ENCODE measurements around the gene DAGLA. TPM values are rescaled to one million over a fixed set of nuclear protein-coding genes. Genes with fewer than 3 reads are reported as not detected.
"Not testable (repeated sequence)": the region's sequence is repeated elsewhere in the genome, so short reads cannot be mapped to it uniquely, and the experiment has no call there.

Gene DAGLA
- polyA plus RNA-seq, 1 donor, result 3.2 TPM

DNA sequence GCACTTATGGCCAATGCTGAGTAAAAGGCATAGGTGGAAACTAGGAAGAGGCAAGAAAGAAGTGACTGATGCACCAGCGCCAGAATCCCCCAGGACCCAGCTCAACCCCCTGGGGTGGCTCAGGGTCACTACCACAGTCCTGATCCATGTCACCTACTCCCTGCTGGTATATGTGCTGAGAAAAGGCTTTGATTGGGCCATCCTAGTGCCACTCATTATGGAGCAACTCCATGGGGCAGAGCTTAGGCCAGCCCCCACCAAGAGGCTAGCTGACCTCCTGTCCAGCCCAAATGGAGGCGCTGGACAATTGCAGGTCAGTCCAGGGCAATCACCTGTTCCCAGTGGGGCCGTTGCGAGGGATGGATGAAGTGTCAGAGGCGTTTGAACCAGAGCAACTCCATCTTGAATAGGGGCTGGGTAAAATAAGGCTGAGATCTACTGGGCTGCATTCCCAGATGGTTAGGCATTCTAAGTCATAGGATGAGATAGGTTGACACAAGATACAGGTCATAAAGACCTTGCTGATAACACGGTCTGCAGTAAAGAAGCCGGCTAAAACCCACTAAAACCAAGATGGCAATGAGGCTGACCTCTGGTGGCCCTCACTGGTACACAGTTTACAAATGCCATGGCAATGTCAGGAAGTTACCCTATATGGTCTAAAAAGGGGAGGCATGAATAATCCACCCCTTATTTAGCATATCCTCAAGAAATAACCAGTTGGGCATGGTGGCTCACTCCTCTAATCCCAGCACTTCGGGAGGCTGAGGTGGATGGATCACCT, 20.6 kb upstream of the DAGLA start:
- no peak for DNase-seq

DNA sequence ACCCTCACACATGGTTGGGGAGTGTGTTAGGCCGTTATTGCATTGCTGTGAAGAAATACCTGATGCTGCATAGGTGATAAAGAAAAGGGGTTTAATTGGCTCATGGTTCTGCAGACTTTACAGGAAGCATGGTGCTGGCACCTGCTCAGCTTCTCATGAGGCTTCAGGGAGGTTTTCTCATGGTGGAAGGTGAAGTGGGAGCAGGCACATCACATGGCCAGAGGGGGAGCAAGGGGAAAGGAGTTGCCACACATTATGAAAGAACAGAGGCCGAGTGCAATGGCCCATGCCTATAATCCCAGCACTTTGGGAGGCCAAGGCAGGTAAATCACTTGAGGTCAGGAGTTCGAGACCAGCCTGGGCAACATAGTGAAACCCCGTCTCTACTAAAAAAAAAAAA, 19.2 kb upstream of the DAGLA start:
- not testable (repeated sequence) for DNase-seq

DNA sequence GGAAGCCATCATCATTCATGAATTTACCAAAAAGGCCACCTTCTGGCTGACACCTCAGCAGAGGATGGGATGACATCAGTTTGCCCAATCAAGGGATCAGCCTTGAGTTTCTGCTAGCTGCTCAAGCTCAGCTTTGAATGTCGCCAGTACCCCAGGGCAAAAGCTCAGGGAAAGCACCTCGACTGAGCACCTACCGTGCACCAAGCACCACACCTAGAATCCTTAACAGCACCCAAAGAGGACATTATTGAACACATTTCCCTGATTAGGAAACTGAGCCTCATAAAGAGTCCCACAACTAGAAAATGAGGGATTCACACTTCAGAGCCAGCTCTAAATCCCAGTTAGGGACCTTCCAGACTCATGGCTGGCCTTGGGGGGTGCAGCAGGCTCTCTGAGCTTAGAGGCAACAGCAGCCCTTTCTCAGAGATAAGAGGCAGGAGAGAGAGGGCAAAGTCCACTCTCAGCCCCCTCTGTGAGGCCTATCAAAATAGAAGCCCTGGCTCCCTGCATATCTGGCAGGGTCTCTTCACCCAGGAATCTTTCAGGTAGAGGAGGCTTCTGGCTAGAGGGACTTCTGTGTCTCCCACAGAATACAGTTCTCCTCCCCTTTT, 13.4 kb upstream of the DAGLA start:
- no peak for DNase-seq

DNA sequence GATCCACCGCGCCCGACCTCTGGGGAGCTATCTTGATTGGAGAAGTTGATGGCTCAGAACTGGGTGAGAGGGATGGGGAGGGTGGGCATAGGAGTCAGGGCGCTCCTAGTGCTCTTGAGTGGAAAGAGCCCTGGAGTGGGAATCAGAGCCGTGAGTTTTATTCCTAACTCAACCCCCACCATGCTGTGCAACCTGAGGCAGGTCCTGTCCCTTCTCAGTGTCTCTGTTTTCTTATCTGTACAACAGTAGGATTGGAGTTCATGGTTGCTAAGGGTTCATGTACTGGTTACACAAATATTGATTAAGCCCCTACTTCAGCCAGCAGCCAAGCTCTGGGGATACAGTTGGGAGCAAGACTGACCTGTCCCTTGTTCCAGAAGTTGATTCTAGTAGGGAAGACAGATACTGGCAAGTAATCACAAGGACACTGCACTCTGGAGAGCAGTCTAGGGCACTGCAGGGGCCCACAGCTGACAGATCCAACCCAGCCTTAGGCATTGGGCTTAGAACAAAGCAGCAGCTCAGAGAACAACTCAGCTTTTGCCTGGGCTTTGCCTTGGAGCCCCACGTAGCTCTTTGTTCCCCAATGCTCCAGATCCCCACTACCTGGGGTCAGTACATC, 12.4 kb upstream of the DAGLA start:
- DNase-seq, result no peak

DNA sequence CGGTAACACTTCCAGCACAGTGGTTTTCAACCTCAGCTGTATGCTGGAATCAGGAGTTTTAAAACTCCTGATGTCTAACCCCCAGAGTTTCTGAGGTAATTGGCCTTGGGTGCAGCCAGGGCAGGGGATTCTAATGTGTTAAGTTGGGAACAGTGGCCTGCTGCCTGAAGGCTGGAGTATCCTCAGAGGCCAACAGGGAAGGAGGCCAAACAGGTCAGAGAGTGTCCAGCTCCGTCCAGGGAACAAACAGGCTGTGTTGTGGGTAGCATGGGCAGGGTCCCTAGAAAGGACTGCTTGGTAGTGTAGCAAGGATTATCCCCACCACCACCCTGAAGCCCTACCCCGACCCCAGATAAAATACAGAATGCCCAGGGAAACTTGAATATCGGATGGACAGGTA, 10.8 kb upstream of the DAGLA start:
- no peak for DNase-seq

DNA sequence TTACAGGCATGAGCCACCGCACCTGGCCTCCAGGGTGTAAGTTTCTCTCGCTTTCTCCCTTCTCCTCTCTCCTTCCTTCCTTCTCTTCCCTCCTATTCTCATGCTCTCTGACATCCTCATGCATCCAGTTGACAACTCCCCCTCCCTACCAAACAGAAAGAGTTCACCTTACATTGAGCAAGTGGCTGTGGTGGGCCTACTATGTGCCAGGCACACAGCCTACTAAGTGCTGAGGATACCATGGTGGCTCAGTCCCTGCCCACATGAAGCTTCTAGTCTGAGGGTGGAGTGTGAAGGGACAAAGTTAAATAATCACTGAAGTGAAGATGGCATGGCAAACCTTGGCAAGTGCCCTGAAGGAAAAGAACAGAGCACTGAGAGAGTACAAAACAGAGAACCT, 9.6 kb upstream of the DAGLA start:
- DNase-seq, result no peak

DNA sequence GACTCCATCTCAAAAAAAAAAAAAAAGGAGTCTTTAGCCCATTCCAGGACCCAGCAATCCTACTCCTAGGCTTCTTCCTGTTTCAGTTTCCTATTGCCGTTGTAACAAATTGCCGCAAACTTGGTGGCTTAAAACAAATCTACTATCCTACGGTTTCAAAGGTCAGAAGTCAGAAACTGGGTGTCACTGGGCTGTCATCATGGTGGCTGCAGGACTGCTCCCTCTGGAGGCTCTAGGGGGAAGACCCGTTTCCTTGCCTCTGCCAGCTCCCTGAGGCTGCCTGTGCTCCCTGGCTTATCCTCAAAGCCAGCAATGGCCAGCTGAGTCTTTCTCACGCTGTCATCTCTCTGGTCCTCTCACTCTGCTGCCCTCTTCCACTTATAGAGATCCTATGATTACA, 8.7 kb upstream of the DAGLA start:
- DNase-seq, result no peak

DNA sequence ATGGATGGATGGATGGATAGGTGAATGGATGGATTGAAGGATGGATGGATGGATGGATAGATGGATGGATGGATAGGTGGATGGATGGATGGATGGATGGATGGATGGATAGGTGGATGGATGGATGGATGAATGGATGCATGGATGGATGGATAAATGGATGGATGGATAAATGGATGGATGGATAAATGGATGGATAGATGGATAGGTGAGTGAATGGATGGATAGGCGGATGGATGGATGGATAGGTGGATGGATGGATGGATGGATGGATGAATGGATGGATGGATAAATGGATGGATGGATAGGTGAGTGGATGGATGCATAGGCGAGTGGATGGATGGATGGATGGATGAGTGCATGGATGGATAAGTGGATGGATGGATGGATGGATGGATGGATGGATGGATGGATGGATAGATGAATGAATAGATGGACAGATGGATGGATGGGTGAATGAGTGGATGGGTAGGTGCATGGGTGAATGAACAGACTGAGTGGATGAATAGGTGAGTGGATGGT, 6.2 kb upstream of the DAGLA start:
- DNase-seq, result not testable (repeated sequence)

DNA sequence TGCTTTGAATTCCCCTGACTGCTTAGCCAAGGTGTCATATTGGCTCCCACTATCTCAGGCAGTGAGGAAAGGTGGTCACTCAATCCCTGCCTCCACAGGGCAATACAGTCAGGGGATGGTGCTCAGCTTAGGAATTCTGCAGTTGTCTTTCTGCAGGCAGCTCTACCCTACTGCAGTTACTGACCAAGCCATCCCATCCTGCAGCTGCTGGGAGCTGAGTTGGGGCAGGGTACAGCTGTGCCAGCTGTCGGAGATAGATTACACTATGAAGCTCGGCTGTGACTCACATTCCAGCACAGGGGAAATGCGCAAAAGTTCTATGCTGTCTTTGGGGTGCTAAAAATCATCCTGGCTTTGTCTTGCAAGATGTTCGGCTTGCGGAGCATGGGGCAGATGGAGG, 4.4 kb upstream of the DAGLA start:
- DNase-seq, result no peak

DNA sequence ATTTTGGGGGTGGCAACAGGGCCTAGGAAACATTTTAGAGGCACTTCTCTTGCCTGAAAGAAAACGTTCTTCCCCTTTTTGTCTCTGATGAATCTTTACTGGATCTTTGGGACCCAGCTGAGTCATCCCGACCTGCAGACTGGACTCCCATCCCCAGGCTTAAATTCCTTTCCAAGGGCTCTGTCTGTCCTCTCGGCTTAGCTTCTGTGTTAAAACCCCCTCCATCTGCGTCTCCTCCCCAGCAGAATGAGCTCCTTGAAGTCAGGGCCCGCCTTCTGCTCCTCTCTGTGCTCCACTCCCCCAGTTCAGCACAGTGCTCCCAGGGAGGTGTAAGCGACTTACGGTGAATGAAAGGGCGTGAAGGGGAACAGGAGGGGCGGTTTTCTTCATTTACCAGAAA, 895 bp upstream of the DAGLA start:
- DNase-seq, result no peak

DNA sequence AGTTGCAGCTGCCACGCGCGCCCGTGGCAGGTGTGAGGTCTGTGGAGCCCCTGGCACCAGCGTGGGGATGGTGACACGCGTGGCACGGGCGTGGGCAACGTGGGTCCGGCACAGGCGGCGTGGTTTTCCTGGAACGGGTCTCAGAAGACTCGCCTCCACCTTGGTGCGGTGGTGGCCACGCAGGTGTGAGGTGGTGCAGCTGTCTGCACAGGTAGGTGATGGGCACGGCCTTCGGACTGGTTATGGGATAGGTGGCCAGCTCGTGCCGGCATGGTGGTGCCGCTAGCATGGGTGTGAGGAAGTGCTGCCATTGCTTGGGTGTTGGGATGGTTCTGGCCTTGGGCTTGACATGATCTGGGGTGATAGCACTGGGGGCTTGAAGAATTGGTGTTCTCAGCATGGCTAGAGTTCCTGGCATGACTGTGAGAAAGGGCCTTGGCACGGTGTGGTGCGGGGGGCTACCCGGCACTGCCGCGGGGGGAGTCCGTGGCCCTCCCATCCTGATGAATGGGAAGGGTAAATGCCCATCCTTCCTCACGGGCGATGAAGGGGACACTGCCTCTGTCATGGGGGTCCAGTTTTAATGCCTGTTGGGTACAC, 531 bp downstream of the DAGLA start:
- DNase-seq, result no peak

DNA sequence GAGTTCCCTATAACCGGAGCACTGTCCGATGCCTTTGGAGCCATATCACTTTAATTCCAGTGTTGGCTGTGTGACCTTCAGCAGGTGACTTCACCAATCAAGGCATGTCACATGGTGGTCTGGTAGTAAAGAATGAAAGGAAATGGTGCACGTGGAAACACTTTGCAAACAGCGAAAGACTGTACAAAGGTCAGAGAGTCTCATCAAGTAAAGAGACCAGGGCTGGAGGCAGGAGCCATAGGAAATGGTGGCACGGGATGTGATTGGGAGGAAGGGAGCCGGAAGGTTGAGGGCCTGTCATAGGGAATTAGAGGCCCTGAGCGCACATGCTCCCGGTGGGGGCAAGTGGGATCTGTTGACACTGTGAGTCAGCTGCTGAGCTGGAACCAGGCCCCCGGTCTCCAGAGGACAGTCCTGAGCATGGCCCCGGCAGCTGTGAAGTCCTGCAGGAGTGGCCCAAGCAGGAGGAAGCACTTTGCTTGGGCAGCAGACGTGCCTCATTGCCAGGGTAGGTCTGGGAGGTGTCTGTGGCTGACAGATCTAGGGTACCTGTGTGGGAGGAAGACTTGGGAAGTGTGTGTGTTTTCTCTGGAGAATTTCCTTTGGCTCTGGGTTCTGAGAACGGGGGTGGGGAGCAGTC, 2.0 kb downstream of the DAGLA start:
- no peak for DNase-seq

DNA sequence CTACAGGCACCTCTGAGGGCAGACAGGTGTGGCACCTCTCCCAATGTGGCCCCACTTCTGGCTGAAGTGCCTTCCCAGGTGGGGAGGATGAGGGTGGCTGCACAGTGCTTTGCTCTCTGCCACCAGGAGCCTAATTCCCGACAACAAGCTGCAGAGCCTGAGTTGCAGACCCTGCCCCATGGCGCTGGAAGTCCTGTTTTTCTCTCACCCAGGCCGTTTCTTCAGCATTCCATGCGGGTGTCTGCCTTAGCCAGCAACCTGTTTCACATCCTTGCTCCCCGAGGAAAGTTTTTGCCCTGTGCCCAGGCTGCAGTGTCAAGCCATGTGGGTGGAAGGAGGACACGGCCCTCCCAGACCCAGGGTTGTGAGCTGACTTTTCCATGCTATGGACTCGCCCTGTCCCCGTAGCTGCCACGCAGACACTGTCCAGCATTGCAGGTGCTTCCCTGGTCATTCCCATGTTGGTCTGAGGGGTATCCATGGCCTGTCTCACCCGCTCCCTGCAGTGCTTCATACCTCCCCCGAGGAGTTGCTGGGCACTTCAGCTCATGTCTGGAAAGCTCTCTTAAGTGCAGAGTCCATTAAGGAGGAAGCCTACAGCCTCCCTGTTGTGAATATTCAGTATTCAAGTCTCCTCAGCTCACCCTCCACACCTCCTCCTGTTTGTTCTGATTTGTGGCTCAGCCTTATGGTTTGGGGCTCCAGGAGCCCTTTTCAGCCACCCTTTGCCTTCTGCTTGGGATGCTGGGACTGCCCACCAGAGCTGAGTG, 2.9 kb downstream of the DAGLA start:
- DNase-seq, result no peak

DNA sequence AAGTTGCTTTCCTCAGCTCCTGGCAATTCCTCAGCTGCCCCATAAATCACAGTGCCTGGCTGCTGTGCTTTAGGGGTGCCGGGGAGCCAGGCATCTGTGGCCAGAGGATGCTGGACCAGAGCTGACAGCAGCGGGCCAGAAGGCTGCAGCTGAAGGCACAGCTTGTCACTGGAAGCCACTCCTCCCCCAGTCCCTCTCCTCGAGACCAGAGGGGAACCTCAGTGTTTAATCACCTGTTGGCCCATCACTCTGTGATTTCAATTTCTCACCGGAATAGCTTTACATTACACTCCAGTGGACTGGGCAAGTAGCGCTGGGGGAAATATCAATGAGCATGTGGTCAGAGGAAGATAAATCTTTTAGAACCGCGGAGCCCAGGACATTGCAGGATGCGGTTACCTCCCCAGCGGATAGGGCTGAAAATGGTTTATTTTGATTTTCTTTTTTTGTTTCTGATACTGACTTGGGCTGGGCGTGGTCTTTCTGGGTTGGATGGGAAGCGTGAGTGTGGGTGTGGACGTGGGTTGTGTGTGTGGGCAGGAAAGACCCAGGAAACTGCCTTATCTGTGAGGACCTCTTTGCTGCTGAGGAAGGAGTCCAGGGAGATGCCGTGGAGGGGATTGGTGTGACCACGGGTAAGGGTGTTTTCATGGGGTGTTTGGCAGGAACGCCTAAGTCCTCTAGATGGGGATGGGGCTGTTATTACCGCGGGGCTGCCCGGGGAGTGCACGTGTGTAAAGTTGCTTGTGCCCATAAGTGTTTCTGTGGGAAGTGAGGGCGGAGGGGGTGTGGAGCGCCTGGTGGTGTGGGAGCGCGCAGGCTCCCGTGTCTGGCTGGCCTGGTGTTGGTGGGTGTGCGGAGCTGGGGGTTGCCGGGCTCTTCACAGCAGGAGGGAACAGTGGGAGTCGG, 4.0 kb downstream of the DAGLA start:
- no peak for DNase-seq

DNA sequence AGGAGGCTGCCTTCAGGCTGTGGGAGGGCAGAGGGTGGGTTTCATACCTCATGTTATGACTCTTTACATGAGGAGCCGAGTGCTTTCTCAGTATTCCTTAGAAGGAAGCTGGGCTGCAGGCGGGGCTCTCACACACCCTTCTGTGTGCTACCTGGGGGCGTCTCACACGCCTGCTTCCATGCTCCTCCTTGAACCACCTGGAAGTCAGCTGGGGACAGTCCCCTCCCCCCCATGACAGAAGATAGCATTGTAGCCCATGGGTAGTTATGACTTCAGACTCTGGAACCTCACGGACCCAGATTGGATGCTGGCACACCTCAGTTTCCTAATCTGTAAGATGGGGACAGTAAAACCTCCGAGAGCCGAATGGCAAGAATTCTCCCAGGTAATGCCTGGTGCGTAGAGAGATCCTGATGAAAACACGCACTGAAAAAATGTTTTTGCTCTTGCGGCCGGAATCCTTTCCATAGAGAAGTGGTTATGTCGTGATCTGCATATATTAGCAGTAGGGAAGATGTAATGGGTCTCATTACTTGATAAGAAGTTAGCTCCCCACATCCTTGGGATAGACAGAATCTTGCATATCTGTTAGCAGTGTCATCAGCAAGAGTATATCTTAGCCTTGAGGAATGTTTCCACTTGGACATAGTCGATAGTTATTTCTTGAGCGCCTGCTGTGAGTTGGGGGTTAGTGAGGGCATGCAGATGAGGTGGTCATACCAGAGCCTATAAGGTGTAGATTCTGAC, 4.9 kb downstream of the DAGLA start:
- DNase-seq, result no peak

DNA sequence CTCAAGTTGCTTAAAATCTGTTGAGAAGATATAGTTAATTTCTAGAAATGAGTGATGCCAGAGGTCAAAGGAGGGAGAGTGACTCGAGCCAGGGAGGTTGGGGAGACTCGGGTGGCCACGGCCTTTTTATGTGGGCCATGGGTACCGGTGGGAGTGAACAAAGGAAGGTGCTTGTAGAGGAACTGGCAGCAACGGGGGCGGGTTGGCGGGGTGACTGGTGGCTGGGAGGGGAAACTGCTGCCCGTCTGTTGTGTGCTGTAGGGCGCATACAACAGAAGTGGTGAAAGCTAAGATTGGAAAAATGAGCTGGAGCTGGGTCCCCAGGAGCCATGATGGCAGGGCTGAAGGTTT, 5.4 kb downstream of the DAGLA start:
- no peak for DNase-seq

DNA sequence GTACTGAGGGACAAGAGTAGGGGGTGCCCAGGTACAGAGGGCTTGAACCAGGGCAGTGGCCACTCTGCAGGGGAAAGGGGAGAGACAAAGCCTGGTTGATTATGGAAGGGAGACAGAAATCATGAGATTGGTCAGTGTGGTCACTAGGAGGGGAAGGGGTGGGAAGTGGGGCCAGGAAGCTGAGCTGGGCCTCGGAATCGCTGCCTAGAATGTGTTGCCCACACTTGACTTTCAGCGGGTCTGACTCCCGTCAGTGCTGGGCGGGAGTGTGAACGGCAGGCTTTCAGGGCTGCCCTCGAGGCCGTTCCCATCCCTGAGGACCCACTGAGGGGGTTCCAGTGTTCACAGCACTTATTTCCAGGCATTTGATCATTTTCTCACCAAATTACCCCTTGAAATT, 5.9 kb downstream of the DAGLA start:
- DNase-seq, result no peak

DNA sequence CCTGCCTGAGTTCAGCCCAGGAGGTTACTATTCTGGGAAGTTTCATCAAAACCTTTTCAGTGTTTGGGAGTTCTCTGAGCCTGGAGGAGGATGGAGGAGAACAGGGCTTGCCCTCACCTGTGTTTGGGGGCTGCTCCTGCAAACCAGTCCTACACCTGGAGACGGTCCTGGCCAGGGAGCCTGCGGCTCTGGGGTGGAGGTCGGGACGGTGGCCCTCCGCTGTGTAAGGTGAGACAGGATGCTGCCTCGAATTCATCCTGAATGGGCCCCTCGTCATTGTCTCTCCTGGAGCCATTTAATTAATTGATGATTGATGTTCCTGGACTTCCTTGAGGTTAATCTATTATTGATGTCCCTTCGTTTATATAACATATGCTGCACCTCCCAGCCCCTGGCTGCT, 6.3 kb downstream of the DAGLA start:
- no peak for DNase-seq

DNA sequence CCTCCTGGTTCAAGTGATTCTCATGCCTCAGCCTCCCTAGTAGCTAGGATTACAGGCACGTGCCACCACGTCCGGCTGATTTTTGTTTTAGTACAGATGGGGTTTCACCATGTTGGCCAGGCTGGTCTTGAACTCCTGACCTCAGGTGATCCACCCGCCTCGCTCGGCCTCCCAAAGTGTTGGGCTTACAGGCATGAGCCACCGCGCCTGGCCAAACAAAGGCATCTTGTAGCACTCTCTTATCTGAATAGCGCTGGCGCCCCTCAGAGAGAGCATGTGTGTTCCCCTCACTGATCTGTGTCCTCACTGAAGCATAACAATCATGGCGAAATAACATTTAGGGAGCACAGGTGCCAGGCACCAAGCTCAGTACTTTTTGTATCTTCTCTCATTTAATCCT, 7.2 kb downstream of the DAGLA start:
- DNase-seq, result no peak

Measured in left kidney (tissue), 2 donors.